ENCODE data around the gene ATP1A1. TPM values are rescaled to one million over a fixed set of nuclear protein-coding genes. Genes with fewer than 3 reads are reported as not detected.
A peak's percentile ranks its signal among the peaks of the same experiment; 100 is the strongest.

Gene ATP1A1
- polyA plus RNA-seq, 3 donors = 32.3 to 135 (median 32.7) TPM

- H3K27ac ChIP-seq (ENCODE audit: low read depth in 1 of 2, low read length in 2 of 2) = no peak overlapping the region
- H3K27ac Mint-ChIP-seq = no peak overlapping the region
These were observed 2.9 kb upstream of the ATP1A1 start for GRCh38 chr1:116370181-116370580.

GRCh38 chr1:116371752-116372151 is 1.3 kb upstream of the ATP1A1 start:
- H4K20me1 ChIP-seq (ENCODE audit: insufficient read depth, low read length) = peaks cover 21% of the 10 kb centered on the region
- peak overlapping the region; percentile 87 for H3K4me2 ChIP-seq (replicated peaks; ENCODE audit: extremely low read depth, low read length, poor library complexity, severe bottlenecking)
- Mint-ChIP-seq H3K4me3 (peak overlapping the region; percentile 85 to 86), H3K4me1 (peaks cover 44% of the 10 kb centered on the region), H3K9me3 (no peaks in the 10 kb centered on the region), H3K27me3 (ENCODE audit: low read depth in 3 of 3) (peaks cover 5 to 11% (median 6%) of the 10 kb centered on the region in 3 donors), H3K27ac (peak overlapping the region in 4 of 7 donors; percentile 55 to 81 (median 66)), H3K36me3 (peaks cover 14 to 16% of the 10 kb centered on the region in 2 donors)
- H3K27ac ChIP-seq (ENCODE audit: low read depth in 1 of 2, low read length in 2 of 2) = no peak overlapping the region
- no CpG with 5 or more reads among the region's 1 CpG for WGBS (ENCODE audit: insufficient coverage)
- peaks cover 41 to 44% of the 10 kb centered on the region in 2 donors for H3K4me1 ChIP-seq (ENCODE audit: control insufficient read depth in 1 of 2, insufficient read depth in 2 of 2, low read length in 2 of 2)
- H2AFZ ChIP-seq (ENCODE audit: insufficient read depth, low read depth, low read length, poor library complexity, severe bottlenecking) = no peak overlapping the region
- no peak overlapping the region for H3K9ac ChIP-seq (ENCODE audit: insufficient read depth, low read length, poor library complexity, severe bottlenecking)
- peaks cover 35% of the 10 kb centered on the region for H3K79me2 ChIP-seq (ENCODE audit: insufficient read depth, low read length)
- no peak for TF ChIP-seq CTCF (IDR thresholded peaks at IDR 0.05)
- H3K27me3 ChIP-seq (ENCODE audit: control insufficient read depth in 2 of 2, insufficient read depth in 2 of 2, low read length in 2 of 2) = no peaks in the 10 kb centered on the region
- H3K36me3 ChIP-seq (replicated peaks in 1 of 2; ENCODE audit: control insufficient read depth in 1 of 2, insufficient read depth in 2 of 2, low read length in 2 of 2) = no peaks in the 10 kb centered on the region
- H3K9me3 ChIP-seq (replicated peaks in 1 of 2; ENCODE audit: control insufficient read depth in 1 of 2, insufficient read depth in 1 of 2, low read length in 2 of 2) = no peaks in the 10 kb centered on the region
- peak overlapping the region in 1 of 3 experiments; percentile 93 for H3K4me3 ChIP-seq (replicated peaks in 1 of 3; ENCODE audit: low read depth in 2 of 3, low read length in 3 of 3)
- DNase-seq = peak in 2 of 3 donors; percentile 50 to 52
- intact Hi-C loops (cut with micrococcal nuclease) = loop anchor here in 1 of 2 donors (10.0 kb wide), 3 partner anchors 123 to 623 kb away; no protein-coding TSS in a partner anchor

More at GRCh38 chr1:116370181-116370580, 2.9 kb upstream of the ATP1A1 start:
- H3K4me1 ChIP-seq (ENCODE audit: control insufficient read depth in 1 of 2, insufficient read depth in 2 of 2, low read length in 2 of 2) = peaks cover 26 to 28% of the 10 kb centered on the region in 2 donors
- intact Hi-C loops (cut with micrococcal nuclease) = loop anchor here in 1 of 2 donors (10.0 kb wide), 3 partner anchors 125 to 625 kb away; no protein-coding TSS in a partner anchor
- no peak overlapping the region for H2AFZ ChIP-seq (ENCODE audit: insufficient read depth, low read depth, low read length, poor library complexity, severe bottlenecking)
- H3K79me2 ChIP-seq (ENCODE audit: insufficient read depth, low read length) = peaks cover 19% of the 10 kb centered on the region
- no peak overlapping the region for H3K4me3 ChIP-seq (replicated peaks in 1 of 3; ENCODE audit: low read depth in 2 of 3, low read length in 3 of 3)
- no peaks in the 10 kb centered on the region for H3K27me3 ChIP-seq (ENCODE audit: control insufficient read depth in 2 of 2, insufficient read depth in 2 of 2, low read length in 2 of 2)
- peaks cover 7 to 10% of the 10 kb centered on the region in 2 donors for H3K36me3 Mint-ChIP-seq
- H3K4me2 ChIP-seq (replicated peaks; ENCODE audit: extremely low read depth, low read length, poor library complexity, severe bottlenecking) = no peak overlapping the region
- DNase-seq = no peak
- no peaks in the 10 kb centered on the region for H3K9me3 Mint-ChIP-seq
- H4K20me1 ChIP-seq (ENCODE audit: insufficient read depth, low read length) = peaks cover 8% of the 10 kb centered on the region
- no peak overlapping the region for H3K9ac ChIP-seq (ENCODE audit: insufficient read depth, low read length, poor library complexity, severe bottlenecking)
- TF ChIP-seq CTCF (IDR thresholded peaks at IDR 0.05) = no peak
- no peaks in the 10 kb centered on the region for H3K9me3 ChIP-seq (replicated peaks in 1 of 2; ENCODE audit: control insufficient read depth in 1 of 2, insufficient read depth in 1 of 2, low read length in 2 of 2)
- no peak overlapping the region for H3K4me3 Mint-ChIP-seq
- peaks cover 5 to 11% (median 6%) of the 10 kb centered on the region in 3 donors for H3K27me3 Mint-ChIP-seq (ENCODE audit: low read depth in 3 of 3)
- 92% methylated on average over 1 of the region's 2 CpGs for whole genome bisulfite sequencing (ENCODE audit: insufficient coverage)
- H3K4me1 Mint-ChIP-seq = peaks cover 28% of the 10 kb centered on the region
- H3K36me3 ChIP-seq (replicated peaks in 1 of 2; ENCODE audit: control insufficient read depth in 1 of 2, insufficient read depth in 2 of 2, low read length in 2 of 2) = no peaks in the 10 kb centered on the region

Measured in CD14-positive monocyte (primary cell).